ENCODE measurements around the gene PYCARD.
A peak's percentile ranks its signal among the peaks of the same experiment; 100 is the strongest.

The PYCARD gene

GRCh38 chr16:31217136-31217530, 14.6 kb upstream of the PYCARD start:
- H3K9ac ChIP-seq: no peak overlapping the region
- H3K36me3 ChIP-seq: no peaks in the 10 kb centered on the region
- peaks cover 0 to 20% (median 11%) of the 10 kb centered on the region in 11 experiments; a peak in 9 of 22 replicates for H4K20me1 ChIP-seq
- H3K4me2 ChIP-seq: peak overlapping the region; percentile 81 to 98 (median 91); a peak in 19 of 22 replicates
- peaks cover 25 to 49% (median 41%) of the 10 kb centered on the region in 11 experiments for H3K27me3 ChIP-seq
- H3K9me3 ChIP-seq (replicated peaks in 1 of 11): no peaks in the 10 kb centered on the region
- no peak for TF ChIP-seq Cebpa-rat (IDR thresholded peaks at IDR 0.05)
- no peak overlapping the region for H3K27ac ChIP-seq
- 0 out of 20 replicates have a peak overlapping the region, but pooled peaks of 1 of the 10 experiments have one; percentile 7 for H3K4me3 ChIP-seq
- H3K4me1 ChIP-seq: peaks cover 48 to 61% (median 51%) of the 10 kb centered on the region in 10 experiments

GRCh38 chr16:31216422-31217135, 14.0 kb upstream of the PYCARD start, which contains the start of gene PYDC1:
PYDC1 (minus strand) TSS chr16:31217135; CDS start chr16:31217028, 107 bp downstream.
- no peak for TF ChIP-seq Cebpa-rat (IDR thresholded peaks at IDR 0.05)
- peaks cover 42 to 61% (median 54%) of the 10 kb centered on the region in 10 experiments for H3K4me1 ChIP-seq
- H3K9ac ChIP-seq: peak within 1 kb of the TSS in 2 of 11 experiments; percentile 64; a peak in 3 of 22 replicates
- peak within 1 kb of the TSS; percentile 81 to 98 (median 91) for H3K4me2 ChIP-seq
- H3K36me3 ChIP-seq: no peaks in the 10 kb centered on the region
- no peak within 1 kb of the TSS for H3K27ac ChIP-seq
- H3K27me3 ChIP-seq: peaks cover 25 to 46% (median 40%) of the 10 kb centered on the region in 11 experiments
- H4K20me1 ChIP-seq: peaks cover 0 to 20% (median 11%) of the 10 kb centered on the region in 11 experiments; a peak in 9 of 22 replicates
- H3K9me3 ChIP-seq (replicated peaks in 1 of 11): no peaks in the 10 kb centered on the region
- peak within 1 kb of the TSS in 7 of 10 experiments; percentile 48 to 70 (median 58); a peak in 13 of 20 replicates for H3K4me3 ChIP-seq

GRCh38 chr16:31215287-31216162, 13.0 kb upstream of the PYCARD start:
- Histone ChIP-seq H3K4me2 (peak overlapping the region; percentile 81 to 98 (median 91)), H3K9me3 (replicated peaks in 1 of 11) (no peaks in the 10 kb centered on the region), H4K20me1 (peaks cover 0 to 20% (median 11%) of the 10 kb centered on the region in 11 experiments; a peak in 9 of 22 replicates), H3K4me3 (peak overlapping the region; percentile 48 to 70 (median 56)), H3K4me1 (peaks cover 39 to 63% (median 55%) of the 10 kb centered on the region in 10 experiments), H3K36me3 (no peaks in the 10 kb centered on the region), H3K27me3 (peaks cover 25 to 44% (median 40%) of the 10 kb centered on the region in 11 experiments), H3K27ac (peak overlapping the region in 9 of 11 experiments; percentile 16 to 76 (median 63); a peak in 10 of 22 replicates), H3K9ac (peak overlapping the region; percentile 31 to 70 (median 64); a peak in 20 of 22 replicates)
- no peak for TF ChIP-seq Cebpa-rat (IDR thresholded peaks at IDR 0.05)

- H4K20me1 ChIP-seq: peaks cover 0 to 20% (median 11%) of the 10 kb centered on the region in 11 experiments; a peak in 9 of 22 replicates
- H3K4me1 ChIP-seq: peaks cover 39 to 63% (median 58%) of the 10 kb centered on the region in 10 experiments
- no peaks in the 10 kb centered on the region for H3K9me3 ChIP-seq (replicated peaks in 1 of 11)
- peak overlapping the region; percentile 81 to 98 (median 91) for H3K4me2 ChIP-seq
- H3K27me3 ChIP-seq: peaks cover 25 to 44% (median 40%) of the 10 kb centered on the region in 11 experiments
- H3K4me3 ChIP-seq: peak overlapping the region; percentile 48 to 70 (median 56)
- no peaks in the 10 kb centered on the region for H3K36me3 ChIP-seq
- TF ChIP-seq Cebpa-rat (IDR thresholded peaks at IDR 0.05): no peak
- H3K27ac ChIP-seq: peak overlapping the region; percentile 16 to 76 (median 63); a peak in 21 of 22 replicates
- peak overlapping the region; percentile 38 to 70 (median 65); a peak in 20 of 22 replicates for H3K9ac ChIP-seq
Measured at GRCh38 chr16:31214708-31215286, 12.2 kb upstream of the PYCARD start.

- Histone ChIP-seq H4K20me1 (peaks cover 0 to 20% (median 11%) of the 10 kb centered on the region in 11 experiments; a peak in 9 of 22 replicates), H3K9ac (peak within 1 kb of the TSS; percentile 38 to 70 (median 65); a peak in 20 of 22 replicates), H3K4me1 (peaks cover 39 to 63% (median 58%) of the 10 kb centered on the region in 10 experiments), H3K4me3 (peak within 1 kb of the TSS; percentile 48 to 70 (median 56)), H3K4me2 (peak within 1 kb of the TSS; percentile 81 to 98 (median 91)), H3K27me3 (peaks cover 25 to 44% (median 40%) of the 10 kb centered on the region in 11 experiments), H3K27ac (peak within 1 kb of the TSS; percentile 16 to 76 (median 63); a peak in 21 of 22 replicates), H3K9me3 (replicated peaks in 1 of 11) (no peaks in the 10 kb centered on the region), H3K36me3 (no peaks in the 10 kb centered on the region)
- TF ChIP-seq Cebpa-rat (IDR thresholded peaks at IDR 0.05): no peak
Measured at GRCh38 chr16:31213877-31214707, 11.5 kb upstream of the PYCARD start, which contains the start of gene TRIM72. TRIM72 (plus strand) TSS chr16:31214119; CDS start chr16:31214739, 620 bp downstream.

- H3K27me3 ChIP-seq: peaks cover 25 to 44% (median 40%) of the 10 kb centered on the region in 11 experiments
- peak overlapping the region; percentile 81 to 98 (median 91) for H3K4me2 ChIP-seq
- peak overlapping the region in 5 of 11 experiments; percentile 57 to 70 (median 66); a peak in 7 of 22 replicates for H3K9ac ChIP-seq
- H3K36me3 ChIP-seq: no peaks in the 10 kb centered on the region
- peaks cover 0 to 20% (median 11%) of the 10 kb centered on the region in 11 experiments; a peak in 9 of 22 replicates for H4K20me1 ChIP-seq
- no peak for TF ChIP-seq Cebpa-rat (IDR thresholded peaks at IDR 0.05)
- peak overlapping the region in 1 of 10 experiments; percentile 52; a peak in 2 of 20 replicates for H3K4me3 ChIP-seq
- H3K27ac ChIP-seq: peak overlapping the region in 8 of 11 experiments; percentile 43 to 76 (median 64); a peak in 10 of 22 replicates
- peaks cover 39 to 67% (median 59%) of the 10 kb centered on the region in 10 experiments for H3K4me1 ChIP-seq
- H3K9me3 ChIP-seq (replicated peaks in 1 of 11): no peaks in the 10 kb centered on the region
Measured at GRCh38 chr16:31213342-31213741, 10.8 kb upstream of the PYCARD start.

GRCh38 chr16:31206776-31207175, 4.2 kb upstream of the PYCARD start:
- H3K27ac ChIP-seq: no peak overlapping the region
- H3K9me3 ChIP-seq (replicated peaks in 1 of 11): no peaks in the 10 kb centered on the region
- H3K9ac ChIP-seq: no peak overlapping the region
- no peaks in the 10 kb centered on the region; a peak in 1 of 22 replicates for H3K36me3 ChIP-seq
- H4K20me1 ChIP-seq: peaks cover 0 to 2% (median 0%) of the 10 kb centered on the region in 11 experiments; a peak in 5 of 22 replicates
- H3K27me3 ChIP-seq: no peaks in the 10 kb centered on the region
- no peak overlapping the region for H3K4me3 ChIP-seq
- peak overlapping the region in 7 of 11 experiments; percentile 6 to 34 (median 26); a peak in 6 of 22 replicates for H3K4me2 ChIP-seq
- peaks cover 27 to 52% (median 46%) of the 10 kb centered on the region in 10 experiments for H3K4me1 ChIP-seq
- no peak for TF ChIP-seq Cebpa-rat (IDR thresholded peaks at IDR 0.05)
